Nephron progenitor cell (in vitro differentiated cells): Measurements from ENCODE around the gene TRAF3IP1.
"Not testable (repeated sequence)": the region's sequence is repeated elsewhere in the genome, so short reads cannot be mapped to it uniquely, and the experiment has no call there.

ENCODE experiments used
- DNase-seq: peaks from one replicate; pipeline ENCODE4 v3.0.0; 2021
- H3K27ac Mint-ChIP-seq: 2 replicates; pipeline ENCODE4 v1.8.0; 2021; ENCODE audit warnings: mild to moderate bottlenecking, moderate library complexity, mixed read lengths
- H3K27me3 Mint-ChIP-seq: 2 replicates; pipeline ENCODE4 v1.8.0; 2021; ENCODE audit warnings: mild to moderate bottlenecking, low read depth, mixed read lengths; ENCODE audit not compliant: poor library complexity
- H3K36me3 Mint-ChIP-seq: 2 replicates; pipeline ENCODE4 v1.8.0; 2021; ENCODE audit warnings: low read depth, mixed read lengths
- H3K4me1 Mint-ChIP-seq: 2 replicates; pipeline ENCODE4 v1.8.0; 2021; ENCODE audit warnings: mixed read lengths
- H3K4me3 Mint-ChIP-seq: 2 replicates; pipeline ENCODE4 v1.8.0; 2021; ENCODE audit warnings: mild to moderate bottlenecking, moderate library complexity, mixed read lengths
- H3K9me3 Mint-ChIP-seq: 2 replicates; pipeline ENCODE4 v1.8.0; 2021; ENCODE audit warnings: mild to moderate bottlenecking, moderate library complexity, mixed read lengths
- TF ChIP-seq, protein P1 (sequence below): fragments of 200-600 bp; sonication (generic); IDR thresholded peaks from 2 replicates; pipeline ENCODE4 v1.5.0; 2021; ENCODE audit warnings: antibody characterized with exemption

Gene TRAF3IP1

DNA sequence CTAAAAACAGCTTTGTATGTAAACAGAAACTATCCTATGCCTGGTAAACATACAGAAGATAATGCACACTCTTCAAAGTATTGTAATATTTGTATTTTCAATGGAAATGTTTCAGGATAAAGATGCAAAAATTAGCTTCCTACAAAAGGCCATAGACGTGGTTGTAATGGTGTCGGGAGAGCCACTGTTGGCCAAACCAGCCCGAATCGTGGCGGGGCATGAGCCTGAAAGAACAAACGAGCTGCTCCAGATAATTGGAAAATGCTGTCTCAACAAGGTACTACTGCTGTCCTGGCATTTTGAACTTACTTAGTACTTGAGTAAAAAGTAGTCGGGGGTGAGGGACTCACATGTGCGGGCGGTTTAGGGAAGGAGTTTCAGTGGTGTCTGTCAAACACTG, 5.4 kb downstream of the TRAF3IP1 start:
- H3K36me3 Mint-ChIP-seq, result peaks cover 54% of the 10 kb centered on the region
- DNase-seq, result no peak
- peaks cover 6% of the 10 kb centered on the region for H3K9me3 Mint-ChIP-seq

DNA sequence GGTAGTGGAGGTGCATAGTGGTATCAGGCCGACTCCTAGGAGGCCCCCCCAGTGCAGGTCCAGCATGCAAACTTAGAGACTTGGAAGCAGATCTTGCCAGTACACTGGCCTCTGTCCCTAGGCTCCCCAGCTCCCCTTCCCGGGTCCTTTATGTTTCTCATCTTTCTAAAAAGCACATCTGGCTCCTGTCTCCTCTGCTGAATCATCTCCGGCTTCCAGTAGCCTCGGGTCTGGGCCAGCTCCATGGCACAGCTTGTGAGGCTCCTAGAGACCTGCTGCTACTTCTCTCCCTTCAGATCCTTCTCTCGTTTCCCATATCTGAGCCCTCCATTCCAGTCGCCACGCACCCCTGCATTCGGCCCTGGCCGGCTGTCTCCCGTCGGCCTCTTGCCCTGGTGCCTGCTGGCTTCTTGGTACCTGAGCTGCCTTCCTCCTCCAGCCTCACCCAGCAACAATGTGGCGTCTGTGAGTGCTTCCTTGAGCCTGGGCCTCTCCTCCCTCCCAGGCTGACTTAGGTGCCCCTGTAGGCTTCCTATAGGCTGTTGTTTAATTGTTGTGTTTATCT, 6.6 kb downstream of the TRAF3IP1 start:
- H3K9me3 Mint-ChIP-seq, result peaks cover 6% of the 10 kb centered on the region
- H3K4me3 Mint-ChIP-seq, result no peak overlapping the region
- H3K27ac Mint-ChIP-seq, result no peak overlapping the region
- H3K4me1 Mint-ChIP-seq, result peaks cover 1% of the 10 kb centered on the region
- no peak for DNase-seq
- TF ChIP-seq, protein P1, sequence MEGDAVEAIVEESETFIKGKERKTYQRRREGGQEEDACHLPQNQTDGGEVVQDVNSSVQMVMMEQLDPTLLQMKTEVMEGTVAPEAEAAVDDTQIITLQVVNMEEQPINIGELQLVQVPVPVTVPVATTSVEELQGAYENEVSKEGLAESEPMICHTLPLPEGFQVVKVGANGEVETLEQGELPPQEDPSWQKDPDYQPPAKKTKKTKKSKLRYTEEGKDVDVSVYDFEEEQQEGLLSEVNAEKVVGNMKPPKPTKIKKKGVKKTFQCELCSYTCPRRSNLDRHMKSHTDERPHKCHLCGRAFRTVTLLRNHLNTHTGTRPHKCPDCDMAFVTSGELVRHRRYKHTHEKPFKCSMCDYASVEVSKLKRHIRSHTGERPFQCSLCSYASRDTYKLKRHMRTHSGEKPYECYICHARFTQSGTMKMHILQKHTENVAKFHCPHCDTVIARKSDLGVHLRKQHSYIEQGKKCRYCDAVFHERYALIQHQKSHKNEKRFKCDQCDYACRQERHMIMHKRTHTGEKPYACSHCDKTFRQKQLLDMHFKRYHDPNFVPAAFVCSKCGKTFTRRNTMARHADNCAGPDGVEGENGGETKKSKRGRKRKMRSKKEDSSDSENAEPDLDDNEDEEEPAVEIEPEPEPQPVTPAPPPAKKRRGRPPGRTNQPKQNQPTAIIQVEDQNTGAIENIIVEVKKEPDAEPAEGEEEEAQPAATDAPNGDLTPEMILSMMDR, result no peak
- H3K36me3 Mint-ChIP-seq, result peaks cover 54% of the 10 kb centered on the region
- no peaks in the 10 kb centered on the region for H3K27me3 Mint-ChIP-seq

More for the DNA sequence above, 5.4 kb downstream of the TRAF3IP1 start:
- TF ChIP-seq, protein P1, result no peak
- H3K27me3 Mint-ChIP-seq, result no peaks in the 10 kb centered on the region
- no peak overlapping the region for H3K27ac Mint-ChIP-seq
- H3K4me3 Mint-ChIP-seq, result no peak overlapping the region
- H3K4me1 Mint-ChIP-seq, result peaks cover 10% of the 10 kb centered on the region

DNA sequence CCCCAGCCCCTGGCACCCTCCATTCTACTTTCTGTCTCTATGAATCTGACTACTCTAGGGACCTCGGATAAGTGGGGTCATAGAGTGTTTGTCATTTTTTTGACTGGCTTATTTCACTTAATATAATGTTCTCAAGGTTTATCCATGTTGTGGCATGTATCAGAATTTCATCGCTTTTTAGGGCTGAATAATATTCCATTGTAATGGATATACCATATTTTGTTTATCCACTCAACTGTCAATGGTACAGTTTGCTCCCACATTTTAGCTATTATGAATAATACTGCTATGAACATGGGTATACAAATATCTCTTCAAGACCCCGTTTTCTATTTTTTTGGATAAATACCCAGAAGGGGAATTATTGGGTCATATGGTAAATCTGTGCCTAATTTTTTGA, 7.4 kb downstream of the TRAF3IP1 start:
- TF ChIP-seq, protein P1, result no peak
- H3K4me1 Mint-ChIP-seq, result no peaks in the 10 kb centered on the region
- H3K27me3 Mint-ChIP-seq, result no peaks in the 10 kb centered on the region
- no peak overlapping the region for H3K27ac Mint-ChIP-seq
- peaks cover 6% of the 10 kb centered on the region for H3K9me3 Mint-ChIP-seq
- H3K4me3 Mint-ChIP-seq, result no peak overlapping the region
- DNase-seq, result no peak
- peaks cover 54% of the 10 kb centered on the region for H3K36me3 Mint-ChIP-seq

DNA sequence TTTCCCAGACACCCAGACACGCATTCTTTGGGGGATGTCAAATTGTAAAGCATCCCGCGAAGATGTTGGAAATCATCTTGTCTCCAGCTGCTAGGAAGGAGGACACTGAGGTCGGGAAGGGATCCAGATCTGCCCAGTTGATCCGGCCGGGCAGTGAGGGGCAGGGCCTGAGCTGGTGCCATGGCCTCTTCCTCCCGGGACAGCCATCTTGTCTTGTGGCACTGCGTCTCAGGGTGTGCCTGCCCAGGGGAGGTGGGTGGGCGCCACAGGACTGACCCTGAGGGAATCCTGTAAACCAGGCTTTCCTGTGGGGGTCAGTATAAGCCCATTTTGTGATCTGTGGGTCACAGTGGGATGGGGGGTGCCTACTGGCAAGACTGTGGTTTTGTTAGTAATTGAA, 10.1 kb downstream of the TRAF3IP1 start:
- no peak for DNase-seq
- H3K4me3 Mint-ChIP-seq, result no peak overlapping the region
- H3K4me1 Mint-ChIP-seq, result no peaks in the 10 kb centered on the region
- no peaks in the 10 kb centered on the region for H3K27me3 Mint-ChIP-seq
- H3K27ac Mint-ChIP-seq, result no peak overlapping the region
- TF ChIP-seq, protein P1, result no peak
- H3K36me3 Mint-ChIP-seq, result peaks cover 51% of the 10 kb centered on the region
- H3K9me3 Mint-ChIP-seq, result peaks cover 6% of the 10 kb centered on the region

DNA sequence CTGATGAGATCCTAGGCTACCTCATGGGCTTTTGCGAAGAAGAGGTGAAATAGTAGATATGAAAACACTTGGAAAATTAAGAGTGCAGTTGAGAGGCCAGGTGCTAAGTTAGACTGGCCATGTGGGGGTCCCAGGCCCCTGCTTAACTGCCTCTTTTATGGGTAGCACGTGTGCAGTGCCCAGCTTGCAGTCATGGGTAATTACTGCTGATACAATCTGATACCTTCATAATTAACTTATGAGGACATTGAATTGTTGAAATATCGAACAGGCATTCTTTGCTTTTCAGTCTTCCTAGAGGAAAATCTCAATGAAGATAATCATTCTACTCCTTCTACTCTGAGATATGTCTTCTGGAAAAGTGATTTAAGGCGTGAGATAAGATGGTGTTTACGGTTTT, 11.6 kb downstream of the TRAF3IP1 start:
- no peak overlapping the region for H3K4me3 Mint-ChIP-seq

DNA sequence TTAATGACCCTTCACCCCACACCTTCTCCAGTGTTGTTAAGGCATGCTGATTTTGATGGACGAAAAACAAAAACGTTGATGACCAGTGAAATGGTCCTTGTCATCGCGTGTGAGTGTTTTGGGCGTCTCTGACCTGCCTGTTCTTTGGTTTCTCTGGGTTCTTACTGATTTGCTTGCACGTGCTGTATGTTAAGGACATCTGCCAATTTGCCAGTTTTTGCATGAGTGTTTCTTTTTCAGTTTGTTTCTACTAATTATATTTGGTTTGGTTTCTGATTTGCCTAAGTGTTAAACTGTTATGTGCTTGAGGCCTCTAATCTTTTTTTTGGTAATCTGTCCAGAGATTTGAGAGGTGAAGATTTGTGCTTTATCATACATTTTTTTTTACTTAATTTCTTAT, 14.6 kb downstream of the TRAF3IP1 start:
- Mint-ChIP-seq H3K9me3 (no peaks in the 10 kb centered on the region), H3K27me3 (no peaks in the 10 kb centered on the region), H3K4me1 (peaks cover 11% of the 10 kb centered on the region), H3K36me3 (peaks cover 11% of the 10 kb centered on the region), H3K27ac (no peak overlapping the region), H3K4me3 (no peak overlapping the region)
- TF ChIP-seq, protein P1, result no peak
- DNase-seq, result no peak

More for the DNA sequence above, 11.6 kb downstream of the TRAF3IP1 start:
- Mint-ChIP-seq H3K9me3 (peaks cover 6% of the 10 kb centered on the region), H3K27ac (no peak overlapping the region), H3K4me1 (no peaks in the 10 kb centered on the region), H3K27me3 (no peaks in the 10 kb centered on the region), H3K36me3 (peaks cover 37% of the 10 kb centered on the region)
- DNase-seq, result no peak
- TF ChIP-seq, protein P1, result no peak

DNA sequence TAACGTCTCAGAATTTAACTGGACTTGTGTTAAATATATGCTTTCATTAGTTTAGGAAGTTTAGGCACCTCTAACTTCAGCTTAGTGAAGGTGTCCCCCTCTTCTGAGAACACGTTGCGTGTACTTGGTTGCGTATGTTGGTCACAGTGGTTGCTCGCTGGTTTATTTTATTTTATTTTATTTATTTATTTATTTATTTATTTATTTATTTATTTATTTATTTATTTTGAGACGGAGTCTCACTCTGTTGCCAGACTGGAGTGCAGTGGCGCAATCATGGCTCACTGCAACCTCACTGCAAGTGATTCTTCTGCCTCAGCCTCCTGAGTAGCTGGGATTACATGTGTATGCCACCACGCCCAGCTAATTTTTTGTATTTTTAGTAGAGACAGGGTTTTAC, 15.3 kb downstream of the TRAF3IP1 start:
- H3K4me3 Mint-ChIP-seq, DNase-seq, H3K27me3 Mint-ChIP-seq, H3K27ac Mint-ChIP-seq, H3K9me3 Mint-ChIP-seq, H3K36me3 Mint-ChIP-seq: not testable (repeated sequence)
- H3K4me1 Mint-ChIP-seq, result peaks cover 11% of the 10 kb centered on the region
